GM21528 (cell line): ENCODE measurements around the gene COMT.
"Not testable (repeated sequence)": the region's sequence is repeated elsewhere in the genome, so short reads cannot be mapped to it uniquely, and the experiment has no call there.

Source experiments
- ATAC-seq: cut with Tn5 transposase; IDR thresholded peaks from one replicate; pipeline ENCODE4 v1.9.1; 2021; ENCODE audit warnings: mild to moderate bottlenecking, moderate library complexity; ENCODE audit not compliant: unreplicated experiment, low FRiP score

Gene COMT

DNA sequence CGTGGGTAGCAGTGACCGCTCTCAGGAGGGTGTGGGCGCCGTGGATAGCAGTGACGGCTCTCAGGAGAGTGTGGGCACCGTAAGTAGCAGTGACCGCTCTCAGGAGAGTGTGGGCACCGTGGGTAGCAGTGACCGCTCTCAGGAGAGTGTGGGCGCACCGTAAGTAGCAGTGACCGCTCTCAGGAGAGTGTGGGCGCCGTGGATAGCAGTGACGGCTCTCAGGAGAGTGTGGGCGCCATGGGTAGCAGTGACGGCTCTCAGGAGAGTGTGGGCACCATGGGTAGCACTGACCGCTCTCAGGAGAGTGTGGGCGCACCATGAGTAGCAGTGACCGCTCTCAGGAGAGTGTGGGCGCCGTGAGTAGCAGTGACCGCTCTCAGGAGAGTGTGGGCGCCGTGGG, 34.7 kb upstream of the COMT start:
- not testable (repeated sequence) for ATAC-seq

GRCh38 chr22:19907902-19908301, 33.7 kb upstream of the COMT start:
- not testable (repeated sequence) for ATAC-seq

DNA sequence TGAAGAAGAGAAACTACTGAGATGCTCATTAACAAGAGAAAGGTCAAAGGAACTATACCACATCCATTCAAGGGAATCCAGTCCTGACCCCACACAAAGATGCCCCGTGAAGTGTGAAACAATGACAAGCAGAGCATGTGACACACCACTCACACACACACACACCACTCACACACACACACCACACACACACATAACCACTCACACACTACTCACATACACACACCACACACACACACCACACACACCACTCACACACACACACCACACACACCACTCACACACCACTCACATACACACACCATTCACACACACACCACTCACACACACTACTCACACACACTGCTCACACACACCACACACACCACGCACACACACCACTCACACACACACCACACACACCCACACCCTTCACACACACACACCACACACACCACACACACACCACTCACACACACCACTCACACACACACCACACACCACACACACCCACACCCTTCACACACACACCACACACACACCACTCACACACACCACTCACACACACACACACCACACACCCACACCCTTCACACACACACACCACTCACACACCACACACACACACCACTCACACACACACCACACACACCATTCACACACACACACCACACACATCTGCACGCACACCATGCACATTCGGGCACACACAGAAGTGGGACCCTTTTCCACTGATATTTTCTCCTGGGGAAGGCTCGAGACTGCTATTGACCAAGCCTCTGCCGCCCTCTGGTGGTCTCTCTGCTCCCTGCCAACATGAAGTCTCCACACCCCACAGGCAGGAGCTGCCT, 32.0 kb upstream of the COMT start:
- ATAC-seq = no peak

GRCh38 chr22:19910180-19910744, 31.3 kb upstream of the COMT start:
- ATAC-seq = no peak

DNA sequence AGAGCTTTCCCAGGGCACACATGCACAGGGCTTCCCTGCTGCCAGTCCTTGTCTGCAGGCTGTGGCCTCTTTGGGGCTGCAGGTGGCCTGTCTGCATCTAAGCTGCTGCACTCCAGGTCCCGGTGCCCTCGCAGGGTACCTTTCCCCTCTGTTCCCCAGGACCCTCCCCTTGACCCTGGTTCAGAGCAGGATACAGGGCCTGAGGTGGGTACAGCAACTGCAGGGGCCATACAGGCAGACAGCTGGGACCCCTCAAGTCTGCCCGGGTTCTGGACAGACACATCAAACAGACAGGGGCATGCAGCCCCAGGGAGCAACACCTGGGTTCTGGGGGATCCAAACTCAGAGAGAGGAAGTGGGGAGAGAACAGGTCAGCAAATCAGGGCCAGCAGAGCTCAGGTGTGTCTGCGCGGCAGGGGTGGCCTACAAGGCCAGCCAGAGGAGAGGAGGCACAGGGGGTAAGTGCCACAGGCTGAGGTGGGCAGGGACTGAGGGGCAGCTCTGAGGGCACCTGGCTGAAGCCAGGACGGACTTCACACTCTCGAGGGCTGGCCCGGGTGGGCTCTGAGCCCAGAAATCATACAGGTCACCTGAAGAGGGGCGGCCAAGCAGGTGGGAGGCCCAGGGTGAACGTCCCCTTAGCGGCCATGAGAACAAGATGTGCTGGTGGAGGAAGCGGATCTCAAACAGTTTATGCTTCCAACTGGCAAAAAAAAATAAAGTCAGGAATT, 29.9 kb upstream of the COMT start:
- no peak for ATAC-seq

DNA sequence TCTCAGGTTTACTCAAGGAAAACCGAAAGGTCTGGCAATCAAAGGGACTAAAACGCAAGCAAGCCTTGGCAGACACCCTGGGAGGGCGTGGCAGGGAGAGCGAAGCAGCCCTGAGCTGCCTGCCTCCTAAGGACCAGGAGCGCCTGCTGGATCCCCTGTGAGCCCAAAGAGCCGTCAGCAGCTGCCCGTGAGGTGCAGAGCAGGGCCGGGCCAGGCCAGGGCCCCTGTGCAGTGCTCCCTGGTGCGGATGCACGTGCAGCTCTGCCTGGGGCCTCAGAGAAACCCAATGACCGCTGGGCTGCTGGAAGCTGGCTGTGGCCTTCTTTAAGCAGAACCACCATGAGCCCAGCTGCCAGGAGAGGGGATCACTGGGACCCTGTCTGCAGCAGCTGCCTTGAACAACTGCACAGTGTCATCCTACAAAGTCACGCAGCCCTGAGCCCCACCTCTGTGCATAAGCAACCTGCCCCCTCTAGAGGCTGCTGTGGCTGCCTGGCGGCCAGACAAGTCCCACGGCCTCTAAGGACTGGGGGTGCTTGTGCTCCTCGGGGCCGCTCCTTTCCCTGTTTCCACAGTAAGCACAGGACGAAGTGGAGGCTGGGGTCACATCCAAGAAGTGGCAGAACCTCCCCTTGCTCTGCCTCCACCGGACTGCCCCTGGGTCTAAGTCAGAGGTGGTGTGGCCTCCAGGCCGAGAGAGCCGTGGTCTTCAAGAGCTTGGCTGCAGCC, 29.1 kb upstream of the COMT start:
- no peak for ATAC-seq

DNA sequence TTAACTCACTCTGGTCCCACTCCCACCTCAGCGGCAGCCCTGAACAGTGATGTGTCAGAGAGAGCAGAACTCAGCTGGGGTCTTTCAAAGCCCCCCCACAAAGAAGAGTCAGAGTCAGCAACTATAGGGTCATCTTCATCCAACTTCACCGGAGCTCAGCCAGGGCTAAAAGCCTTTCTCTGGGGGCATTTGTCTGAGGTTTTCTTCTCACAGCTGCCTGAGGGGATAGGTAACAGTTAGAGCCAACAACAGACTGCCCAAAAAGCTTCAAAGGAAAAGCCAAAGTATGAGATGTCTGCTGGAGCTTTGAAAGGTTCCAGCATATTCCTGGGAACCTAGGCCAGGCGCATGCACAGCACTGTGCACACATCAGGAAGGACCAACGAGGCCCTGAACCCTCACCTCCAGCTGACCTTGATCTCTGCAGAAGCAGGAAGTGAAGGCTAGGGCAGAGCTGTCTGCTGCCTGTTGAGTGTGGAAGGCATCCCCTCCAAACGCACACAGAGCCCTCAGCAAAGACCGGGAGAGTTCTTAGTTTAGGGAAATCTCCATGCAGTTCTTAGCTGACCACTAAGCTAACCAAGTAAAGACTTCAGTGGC, 28.1 kb upstream of the COMT start:
- no peak for ATAC-seq

- no peak for ATAC-seq
Measured at GRCh38 chr22:19914201-19914943, 27.2 kb upstream of the COMT start.

GRCh38 chr22:19915287-19915954, 26.2 kb upstream of the COMT start:
- no peak for ATAC-seq

- no peak for ATAC-seq
Measured at GRCh38 chr22:19916006-19916405, 25.6 kb upstream of the COMT start.

- no peak for ATAC-seq
Measured at GRCh38 chr22:19916941-19917340, 24.6 kb upstream of the COMT start.

DNA sequence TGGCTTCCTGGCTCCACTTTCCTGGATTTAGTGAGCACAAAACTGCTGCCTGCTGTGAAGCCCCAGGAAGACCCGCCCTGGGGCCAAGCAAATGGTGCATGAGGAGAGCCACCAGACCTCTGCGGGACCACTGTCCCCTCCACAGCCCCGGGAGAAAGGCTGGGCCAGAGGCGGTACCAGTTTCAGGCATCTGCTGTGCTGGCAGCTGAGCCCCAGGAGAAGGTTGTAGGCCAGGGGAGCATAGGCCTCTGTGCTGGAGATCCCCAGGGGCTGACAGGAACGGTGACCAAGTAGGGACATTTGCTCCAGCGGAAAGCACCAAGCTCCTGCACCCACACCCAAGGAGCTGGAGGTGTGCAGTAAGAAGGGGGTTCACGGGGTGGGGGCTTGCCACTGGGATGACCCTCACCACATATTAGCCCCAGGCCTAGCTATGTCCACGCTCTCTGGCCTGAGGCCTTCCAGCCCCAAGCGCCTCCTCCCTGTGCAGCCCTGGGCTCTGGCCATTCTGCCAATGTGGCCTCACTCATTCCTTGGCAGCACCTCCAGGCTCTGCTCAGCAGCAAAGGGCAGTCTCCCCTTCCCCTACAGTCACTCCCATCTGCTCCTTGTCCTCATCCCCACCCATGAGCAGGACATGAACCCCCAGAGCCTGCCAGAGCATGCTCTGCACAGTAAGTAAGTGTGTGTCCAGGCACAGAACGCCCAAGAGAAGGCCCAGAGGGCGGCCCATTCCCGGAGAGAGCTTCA, 24.0 kb upstream of the COMT start:
- ATAC-seq = no peak

DNA sequence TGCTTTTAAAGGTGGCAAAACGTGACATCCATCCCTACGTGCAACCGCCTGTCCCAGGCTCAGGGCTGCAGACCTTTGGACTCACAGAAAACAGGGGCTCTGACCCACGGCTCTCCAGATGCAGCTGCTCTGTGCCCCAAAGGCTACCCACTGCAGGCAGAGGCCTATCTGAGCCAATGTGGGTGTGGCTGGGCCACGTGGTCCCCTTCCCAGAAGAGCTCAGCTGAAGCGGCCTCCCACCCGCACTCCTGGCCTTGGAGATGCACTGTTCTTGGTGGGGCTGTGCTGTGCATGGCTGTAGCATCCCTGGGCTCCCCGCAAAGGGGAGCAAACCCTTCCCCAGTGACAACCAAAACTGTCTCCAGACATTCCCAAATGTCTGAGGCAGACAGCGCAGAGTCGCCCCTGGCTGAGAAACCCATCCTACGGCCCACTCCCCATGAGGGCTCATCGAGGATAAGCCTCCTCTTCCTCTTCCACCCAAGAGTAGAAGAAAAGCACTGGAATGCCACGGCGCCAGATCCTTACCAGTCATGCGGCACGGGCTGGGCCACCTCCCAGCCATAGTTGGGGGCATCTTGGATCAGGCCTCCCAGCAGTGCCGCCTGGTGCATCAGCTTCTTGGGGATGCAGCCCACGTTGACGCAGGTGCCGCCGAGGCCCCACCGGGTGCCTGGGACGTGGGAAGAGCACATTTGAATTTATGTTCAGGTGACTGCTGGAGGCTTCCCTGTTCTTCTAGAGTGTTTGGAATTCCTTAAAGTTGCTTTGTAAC, 23.1 kb upstream of the COMT start:
- no peak for ATAC-seq

DNA sequence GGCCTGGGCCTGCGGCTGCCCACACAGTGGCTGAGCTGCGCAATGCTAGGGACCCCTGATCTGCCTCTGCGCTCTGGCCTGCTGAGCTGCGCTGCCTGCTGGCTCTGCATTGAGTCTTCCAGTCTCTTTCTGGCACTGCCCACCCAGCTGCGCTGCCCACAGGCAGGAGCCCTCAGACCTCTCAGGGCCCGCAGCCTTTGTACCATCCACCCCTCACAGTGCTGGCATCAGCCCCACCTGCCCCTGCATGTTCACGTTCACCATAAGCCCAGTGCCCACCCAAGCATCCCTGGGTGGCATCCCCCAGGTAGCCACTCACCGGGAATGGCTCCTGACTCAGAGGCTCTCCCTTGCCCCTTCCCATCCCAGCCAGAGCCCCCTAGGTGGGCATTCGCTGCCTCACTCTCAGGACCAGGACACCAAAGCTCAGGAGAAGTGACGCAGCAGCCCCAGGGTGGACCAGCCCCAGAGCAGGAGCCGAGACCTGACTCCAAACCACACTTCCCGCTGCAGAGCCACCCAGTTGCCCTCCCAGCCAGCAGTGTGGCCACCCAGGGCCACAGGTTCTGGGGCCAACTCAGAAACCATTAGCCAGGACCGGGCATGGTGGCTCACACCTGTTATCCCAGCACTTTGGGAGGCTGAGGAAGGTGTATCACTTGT, 21.7 kb upstream of the COMT start:
- no peak for ATAC-seq

DNA sequence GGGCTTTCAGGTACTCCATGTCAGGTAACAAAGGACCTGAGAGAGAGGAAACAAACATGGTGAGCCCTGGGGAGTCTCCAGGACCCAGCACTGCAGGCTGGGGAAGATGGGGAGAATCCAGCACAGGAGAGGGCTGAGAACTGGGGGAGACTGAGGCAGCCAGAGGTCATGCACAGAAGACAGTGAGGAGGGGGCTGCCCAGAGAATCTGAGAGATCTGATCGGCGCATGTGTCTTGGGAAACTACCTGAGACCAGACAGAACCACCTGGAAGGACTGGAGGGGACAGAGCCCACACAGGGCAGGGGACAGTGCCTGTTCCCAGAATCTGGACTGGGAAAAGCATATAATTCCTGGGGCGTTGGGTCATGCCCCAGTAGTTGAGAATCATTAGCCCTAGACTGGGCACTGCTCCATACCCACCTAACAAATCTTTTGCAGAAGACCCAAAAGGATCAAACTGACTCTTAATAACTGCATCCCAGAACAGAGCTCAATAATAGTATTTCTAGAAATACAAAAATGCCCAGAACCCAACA, 20.0 kb upstream of the COMT start:
- ATAC-seq = no peak

DNA sequence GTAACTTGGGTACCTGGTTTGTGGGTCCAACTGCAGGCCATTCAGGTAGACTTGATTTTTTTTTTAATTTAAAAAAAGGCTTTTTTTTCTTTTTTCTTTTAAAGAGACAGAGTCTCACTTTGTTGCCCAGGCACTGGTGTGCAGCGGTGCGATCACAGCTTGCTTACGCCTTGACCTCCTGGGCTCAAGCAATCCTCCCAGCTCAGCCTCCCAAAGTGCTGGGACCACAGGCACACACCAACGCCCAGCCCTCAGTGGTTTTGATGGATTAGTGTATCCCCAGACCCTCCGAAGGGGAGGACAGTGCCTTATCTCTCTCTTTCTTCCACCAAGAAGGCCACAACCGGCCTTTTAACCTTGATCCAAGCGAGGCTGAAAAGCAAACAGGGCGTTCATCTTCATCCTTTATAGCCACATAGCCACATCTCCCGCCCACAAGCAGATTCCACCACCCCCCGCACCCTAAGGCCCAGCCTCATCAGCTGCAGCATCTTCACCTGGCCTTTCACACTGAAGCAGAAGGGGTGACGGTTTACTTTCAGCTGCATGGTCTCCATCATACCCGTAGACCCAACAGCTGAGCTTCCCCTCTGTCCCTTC, 17.6 kb upstream of the COMT start:
- no peak for ATAC-seq

- not testable (repeated sequence) for ATAC-seq
Measured at GRCh38 chr22:19926028-19926427, 15.5 kb upstream of the COMT start.
